NCI-H1048 (cell line): ENCODE results near the gene AIFM2.
A peak's percentile ranks its signal among the peaks of the same experiment; 100 is the strongest.
"Not testable (repeated sequence)": the region's sequence is repeated elsewhere in the genome, so short reads cannot be mapped to it uniquely, and the experiment has no call there.

Experiments used
- DNase-seq: peaks from one replicate; lab custom pipeline; 2025; lab: John Stamatoyannopoulos, UW

AIFM2 gene

DNA sequence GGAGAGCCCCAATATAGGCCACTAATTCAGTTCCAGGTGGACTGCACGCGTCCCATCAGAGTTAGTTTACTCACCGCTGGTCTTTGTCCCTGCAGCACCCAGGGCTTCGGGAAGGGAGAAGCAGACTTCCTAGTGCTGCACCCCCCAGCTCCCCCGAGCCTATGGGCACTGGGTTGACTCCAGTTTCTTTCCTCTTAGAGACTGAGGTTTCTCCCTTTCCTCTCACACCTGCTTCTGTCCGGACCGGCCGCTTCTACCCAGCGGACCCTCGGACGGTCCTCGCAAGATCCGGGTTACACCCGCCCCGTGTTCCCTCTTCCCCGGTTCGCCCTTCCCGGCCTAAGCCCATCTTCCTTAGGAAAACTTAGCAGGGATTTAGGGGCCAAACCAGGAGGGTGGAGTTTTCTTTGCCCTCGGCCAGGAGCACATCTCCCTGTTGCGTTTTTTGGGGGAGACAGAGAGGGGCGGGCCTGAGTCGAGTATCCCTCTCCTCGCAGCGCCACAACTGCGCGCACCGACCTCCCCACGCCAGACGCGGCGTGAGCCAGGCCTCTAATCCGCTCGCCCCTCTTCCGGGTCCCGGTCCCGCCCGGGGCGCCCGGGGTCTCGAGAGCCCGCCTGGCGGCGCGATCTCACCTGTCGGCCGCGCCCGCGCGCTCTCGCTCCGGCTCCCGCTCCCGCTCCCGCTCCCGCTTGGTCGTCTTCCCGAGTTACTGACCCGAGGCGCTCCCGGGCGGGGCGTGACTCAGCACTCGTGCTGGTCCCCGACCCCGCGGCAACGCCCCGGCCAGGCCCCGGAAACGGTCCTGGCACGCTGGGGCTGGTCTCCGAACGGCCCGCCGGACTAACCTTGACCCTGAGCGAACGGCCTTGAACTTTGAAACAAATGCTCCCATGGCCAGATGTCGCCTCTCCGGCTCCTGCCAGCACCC lies at the start of gene AIFM2:
TSS of gene AIFM2 (minus strand) at position 728 of the 932 bp plus-strand sequence. CDS start 8,741 bp downstream, outside the sequence.
- DNase-seq: peak; percentile 22

DNA sequence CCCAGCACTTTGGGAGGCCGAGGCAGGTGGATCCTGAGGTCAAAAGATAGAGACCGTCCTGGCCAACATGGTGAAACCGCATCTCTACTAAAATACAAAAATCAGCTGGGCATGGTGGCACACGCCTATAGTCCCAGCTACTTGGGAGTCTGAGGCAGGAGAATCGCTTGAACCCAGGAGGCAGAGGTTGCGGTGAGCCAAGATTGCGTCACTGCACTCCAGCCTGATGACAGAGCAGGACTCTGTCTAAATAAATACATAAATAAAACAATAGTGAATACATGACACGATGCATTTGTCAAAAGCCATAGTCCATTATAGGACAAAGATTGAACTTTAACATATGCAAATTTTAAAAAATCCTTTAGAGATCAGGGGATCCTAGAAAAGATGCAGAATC lies 46.6 kb upstream of the AIFM2 start:
- DNase-seq: not testable (repeated sequence)

DNA sequence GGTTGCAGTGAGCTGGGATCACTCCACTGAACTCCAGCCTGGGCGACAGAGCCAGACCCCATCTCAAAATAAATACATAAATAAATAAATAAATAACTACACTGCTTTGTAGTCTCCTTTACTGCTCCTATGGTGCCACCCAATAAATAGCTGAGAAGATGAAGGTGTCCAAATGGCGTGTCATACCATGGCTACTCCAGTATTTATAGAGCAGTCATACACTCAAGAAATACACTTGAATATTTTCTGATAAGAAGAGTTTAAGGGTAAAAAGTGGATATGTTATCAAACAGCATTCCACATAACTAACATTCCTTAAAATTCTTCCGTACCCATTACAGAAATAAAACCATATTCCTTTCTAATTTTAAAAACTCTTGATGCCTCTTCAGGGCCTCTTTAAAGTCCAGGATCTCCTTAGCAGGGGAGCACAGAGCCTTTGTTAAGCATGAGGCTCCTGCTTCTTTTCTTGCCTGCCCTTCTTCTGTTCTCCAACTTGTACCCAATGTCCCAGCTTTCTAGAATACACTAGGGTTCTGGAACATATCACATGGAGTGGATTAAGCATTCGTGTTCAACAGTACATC lies 45.6 kb upstream of the AIFM2 start:
- no peak for DNase-seq

DNA sequence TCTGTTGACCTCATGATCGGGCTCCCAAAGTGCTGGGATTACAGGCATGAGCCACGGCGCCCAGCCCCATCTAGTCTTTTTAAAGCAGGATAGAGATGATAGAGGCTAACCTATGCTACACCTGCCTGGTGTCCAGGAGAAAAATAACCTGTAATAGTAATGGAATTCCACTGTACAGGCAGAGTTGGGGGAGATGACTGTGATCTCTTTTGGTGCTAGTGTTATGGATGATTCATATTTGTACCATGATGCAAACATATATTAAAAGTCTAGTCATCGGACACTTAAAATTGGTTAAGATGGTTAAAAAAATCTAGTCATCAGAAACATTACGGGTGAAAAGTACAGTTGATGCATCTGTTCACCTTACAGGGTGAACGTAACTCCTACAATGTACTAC lies 43.8 kb upstream of the AIFM2 start:
- no peak for DNase-seq

DNA sequence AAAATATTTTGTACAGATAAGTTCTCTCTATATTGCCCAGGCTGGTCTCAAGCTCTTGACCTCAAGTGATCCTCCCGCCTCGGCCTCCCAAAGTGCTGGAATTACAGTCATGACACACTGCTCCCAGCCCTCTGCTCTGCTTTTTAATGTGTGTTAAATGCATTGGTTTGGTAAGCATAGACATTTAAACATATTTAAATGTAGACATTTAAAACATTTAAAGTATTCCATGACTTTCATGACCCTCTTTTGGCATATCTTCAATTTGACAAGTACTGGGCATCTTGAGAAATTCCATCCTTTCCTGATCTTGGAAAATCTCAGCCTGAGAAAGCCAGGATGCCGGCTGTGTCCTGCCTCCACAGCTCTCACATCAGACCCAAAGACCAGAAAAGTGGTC lies 42.9 kb upstream of the AIFM2 start:
- DNase-seq: no peak

DNA sequence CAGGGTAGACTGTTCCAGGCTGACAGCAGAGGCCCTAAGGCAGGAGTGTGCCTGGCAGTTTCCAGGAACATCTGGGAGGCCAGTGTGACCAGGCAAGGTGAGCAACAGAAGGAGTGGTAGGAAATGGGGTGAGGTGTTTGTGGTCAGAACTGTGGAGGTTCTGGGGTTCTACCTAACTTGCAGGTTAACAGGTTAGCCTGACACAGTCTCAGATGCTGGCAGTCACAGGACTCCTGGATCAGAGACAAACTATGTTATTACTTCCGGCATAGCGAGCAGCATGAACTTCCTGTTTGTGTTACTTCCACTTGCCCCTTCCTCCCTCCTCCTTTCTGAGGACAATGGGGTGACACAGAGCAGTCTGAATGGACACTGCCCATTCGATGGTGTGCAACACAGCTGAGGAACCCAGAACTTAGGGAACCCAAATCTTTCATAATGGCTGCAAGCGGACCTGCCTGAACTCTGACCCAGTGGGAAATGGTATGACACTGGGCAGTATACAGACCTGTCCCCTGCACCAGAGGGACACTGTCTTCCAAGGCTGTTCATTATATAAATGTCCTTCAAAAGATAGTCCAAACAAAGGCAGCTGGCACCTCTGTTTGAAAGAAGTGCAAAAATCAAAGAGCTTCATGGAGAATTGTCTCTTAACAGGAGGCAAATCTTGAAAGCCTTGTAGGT lies 41.6 kb upstream of the AIFM2 start:
- DNase-seq: no peak

DNA sequence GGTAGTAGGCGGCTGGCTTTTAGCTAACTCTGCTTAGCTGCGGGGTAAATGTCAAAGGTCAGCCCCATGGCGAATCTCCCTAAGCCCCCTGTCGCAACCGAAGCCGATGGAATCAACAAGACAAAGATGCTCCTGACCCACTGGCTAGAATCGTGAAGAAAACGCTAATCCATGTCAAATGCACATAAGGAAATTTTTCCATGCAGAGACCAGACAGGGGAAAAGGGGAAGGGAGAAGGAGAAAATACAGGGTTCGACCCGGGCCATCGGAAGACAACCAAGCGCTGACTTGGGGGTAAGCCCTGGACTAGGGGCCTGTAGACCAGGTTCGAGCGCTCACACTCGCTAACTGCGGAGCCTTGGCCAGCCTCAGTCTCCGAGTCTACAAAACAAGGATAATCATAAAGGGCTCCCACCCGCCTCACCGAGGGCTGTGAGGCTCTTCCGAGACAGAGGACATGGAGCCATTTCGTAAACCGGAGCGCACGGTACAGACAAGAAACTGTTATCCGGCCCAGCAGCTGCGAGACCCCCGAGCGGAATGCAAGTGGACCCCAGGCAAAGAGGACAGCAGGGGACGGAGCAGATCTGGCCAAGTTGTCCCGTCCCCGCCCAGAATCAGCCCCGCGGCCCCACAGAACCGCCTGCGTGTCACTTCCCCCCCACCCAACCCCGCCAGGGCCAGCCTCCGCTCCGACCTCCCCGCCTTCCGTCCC lies 37.2 kb upstream of the AIFM2 start:
- no peak for DNase-seq

DNA sequence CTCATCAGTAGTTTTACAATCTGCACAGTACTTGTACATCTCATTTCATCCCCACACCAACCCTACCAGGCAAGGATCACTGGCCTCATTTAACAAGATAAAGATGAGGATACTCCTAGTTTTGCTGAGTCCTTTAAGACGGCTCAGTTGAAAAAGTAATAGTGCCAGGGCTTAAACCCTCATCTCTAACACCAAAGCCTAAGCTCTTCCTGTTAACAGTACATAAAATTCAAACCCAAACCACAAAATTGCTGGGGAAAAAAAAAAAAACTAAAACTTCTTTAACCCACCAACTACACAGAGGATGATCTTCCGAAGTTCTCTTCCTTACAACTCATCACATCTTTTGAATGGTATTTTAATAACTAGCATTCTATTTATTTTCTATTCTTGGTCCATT lies 36.4 kb upstream of the AIFM2 start:
- no peak for DNase-seq

DNA sequence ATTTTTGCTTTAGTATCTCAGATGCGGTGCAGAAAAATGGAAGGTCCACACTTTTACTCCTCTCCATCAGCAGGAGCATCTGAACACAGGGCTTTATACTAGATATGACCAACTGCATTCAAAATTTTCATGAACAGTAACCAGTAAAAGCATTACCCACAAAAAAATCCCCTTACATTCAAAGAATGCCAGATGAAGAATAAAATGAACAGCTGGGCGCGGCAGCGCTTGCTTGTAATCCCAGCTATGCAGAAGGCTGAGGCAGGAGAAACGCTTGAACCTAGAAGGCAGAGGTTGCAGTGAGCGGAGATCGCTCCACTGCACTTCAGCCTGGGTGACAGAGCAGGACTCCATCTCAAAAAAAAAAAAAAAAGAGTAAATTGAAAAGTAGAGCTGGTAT lies 34.6 kb upstream of the AIFM2 start:
- DNase-seq: no peak

DNA sequence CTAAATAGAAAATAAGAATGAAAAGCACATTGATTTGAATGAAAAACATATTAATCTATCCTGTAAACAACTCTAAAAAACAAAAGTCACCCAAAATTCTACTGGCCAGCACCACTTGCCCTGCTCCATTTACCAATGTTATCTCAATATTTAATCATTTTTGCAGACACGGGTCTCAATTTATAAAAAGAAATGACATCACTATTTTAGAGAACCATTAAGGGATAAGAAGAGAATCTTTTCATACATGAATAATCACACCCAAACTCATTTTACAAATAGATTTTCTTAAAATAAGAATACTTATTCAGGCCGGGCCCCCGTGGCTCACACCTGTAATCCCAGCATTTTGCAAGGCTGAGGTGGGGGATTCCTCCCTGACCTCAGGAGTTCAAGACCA lies 33.8 kb upstream of the AIFM2 start:
- DNase-seq: no peak

DNA sequence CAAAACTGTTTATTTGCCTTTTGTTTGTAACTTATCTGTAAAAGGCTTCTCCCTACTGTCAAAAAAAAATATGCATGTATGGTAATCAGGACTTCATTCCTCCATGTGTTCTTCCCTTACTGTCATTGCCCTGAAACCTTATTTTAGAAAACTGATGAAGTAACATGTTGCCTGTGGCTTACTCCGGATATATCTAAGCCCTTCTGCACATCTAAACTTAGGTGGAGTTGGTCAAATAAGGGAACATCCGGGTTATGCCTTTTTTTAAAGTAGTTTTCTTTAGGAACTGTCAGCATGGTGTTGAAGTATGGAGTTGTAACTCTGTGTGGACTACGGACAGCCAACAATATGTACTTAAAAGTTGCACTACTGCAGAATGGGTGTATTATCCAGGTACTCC lies 31.5 kb upstream of the AIFM2 start:
- DNase-seq: no peak

DNA sequence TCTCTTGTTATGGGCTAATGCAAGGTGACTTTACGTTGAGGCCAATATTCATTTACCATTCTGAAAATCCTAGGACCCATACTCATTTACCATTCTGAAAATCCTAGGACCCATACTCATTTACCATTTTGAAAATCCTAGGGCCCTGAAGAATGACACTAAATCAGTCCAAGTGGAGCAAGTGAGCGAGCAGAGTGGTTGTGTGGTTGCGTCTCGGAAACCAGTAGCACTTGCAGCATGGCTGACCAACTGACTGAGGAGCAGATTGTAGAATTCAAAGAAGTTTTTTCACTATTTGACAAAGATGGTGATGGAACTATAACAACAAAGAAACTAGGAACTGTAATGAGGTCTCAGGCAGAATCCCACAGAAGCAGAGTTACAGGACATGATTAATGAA lies 30.8 kb upstream of the AIFM2 start:
- no peak for DNase-seq

DNA sequence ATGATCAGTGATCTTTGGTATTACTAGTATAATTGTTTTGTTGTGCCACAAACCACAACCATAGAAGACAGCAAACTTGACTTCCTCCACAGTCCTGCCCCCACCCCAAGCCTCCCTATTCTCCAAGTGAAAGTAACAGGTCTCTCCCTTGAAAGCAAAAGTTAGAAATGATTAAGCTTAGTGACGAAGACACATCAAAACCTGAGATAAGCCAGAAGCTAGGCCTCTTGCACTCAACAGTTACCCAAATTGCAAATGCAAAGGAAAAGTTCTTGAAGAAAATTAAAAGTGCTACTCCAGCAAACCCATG lies 30.2 kb upstream of the AIFM2 start:
- no peak for DNase-seq

DNA sequence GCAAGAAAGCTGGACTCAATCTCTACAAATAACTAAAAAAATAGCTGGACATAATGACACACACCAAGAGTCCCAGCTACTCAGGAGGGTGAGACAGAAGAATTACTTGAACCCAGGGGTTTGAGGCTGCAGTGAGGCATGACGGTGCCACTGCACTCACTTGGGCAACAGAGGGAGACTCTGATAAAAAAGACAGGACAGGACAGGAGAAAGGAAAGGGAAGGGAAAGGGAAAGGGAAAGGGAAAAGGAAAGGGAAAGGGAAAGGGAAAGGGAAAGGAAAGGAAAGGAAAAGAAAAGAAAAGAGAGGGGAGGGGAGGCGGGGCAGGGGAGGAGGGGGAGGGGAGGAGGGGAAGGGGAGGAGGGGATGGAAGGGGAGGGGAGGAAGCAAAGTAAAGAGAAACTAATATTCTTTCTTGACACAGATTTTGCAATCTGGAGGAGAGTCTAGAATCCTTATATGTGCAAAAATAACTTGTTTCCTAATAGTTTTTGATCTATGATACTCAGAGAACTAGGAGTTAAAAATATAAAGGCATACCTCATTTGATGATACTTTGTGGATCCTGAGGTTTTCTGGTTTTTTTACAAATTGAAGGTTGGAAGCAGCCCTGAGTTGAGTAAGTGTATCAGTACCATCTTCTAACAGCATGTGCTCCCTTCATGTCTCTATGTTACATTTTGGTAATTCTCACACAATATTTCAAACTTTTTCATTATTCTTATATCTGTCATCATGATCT lies 29.7 kb upstream of the AIFM2 start:
- DNase-seq: no peak

DNA sequence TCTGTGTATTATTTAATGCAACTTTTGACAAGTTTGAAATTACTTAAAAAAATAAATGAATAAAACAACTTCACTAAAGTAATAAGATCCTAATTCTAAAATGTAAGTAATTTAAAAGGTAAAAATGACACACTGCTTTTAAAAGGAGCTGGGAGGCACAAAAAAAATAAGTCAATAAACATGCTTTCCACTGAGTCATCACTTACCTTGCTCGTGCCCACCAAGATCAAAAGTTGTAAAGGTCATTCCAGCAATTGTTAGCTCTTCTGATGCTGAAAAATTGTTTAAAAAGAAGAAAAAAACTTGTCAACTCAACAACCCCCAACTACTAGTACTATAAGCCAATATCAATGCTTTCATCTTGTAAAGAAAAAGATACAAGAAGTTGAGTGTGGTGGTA lies 28.2 kb upstream of the AIFM2 start:
- DNase-seq: no peak

DNA sequence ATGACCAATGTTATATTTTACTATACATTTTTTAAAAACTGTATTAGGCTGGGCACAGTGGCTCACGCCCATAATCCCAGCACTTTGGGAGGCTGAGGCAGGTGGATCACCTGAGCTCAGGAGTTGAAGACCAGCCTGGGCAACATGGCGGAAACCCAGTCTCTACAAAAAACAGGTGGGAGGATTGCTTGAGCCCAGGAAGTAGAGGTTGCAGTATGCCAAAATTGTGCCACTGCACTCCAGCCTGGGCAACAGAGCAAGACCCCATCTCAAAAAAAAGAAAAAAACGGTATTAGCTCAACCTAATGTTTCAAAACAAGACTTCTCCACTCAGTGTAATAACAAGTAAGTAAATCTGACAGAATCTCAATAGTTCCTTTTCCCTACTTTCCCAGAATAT lies 26.7 kb upstream of the AIFM2 start:
- not testable (repeated sequence) for DNase-seq

DNA sequence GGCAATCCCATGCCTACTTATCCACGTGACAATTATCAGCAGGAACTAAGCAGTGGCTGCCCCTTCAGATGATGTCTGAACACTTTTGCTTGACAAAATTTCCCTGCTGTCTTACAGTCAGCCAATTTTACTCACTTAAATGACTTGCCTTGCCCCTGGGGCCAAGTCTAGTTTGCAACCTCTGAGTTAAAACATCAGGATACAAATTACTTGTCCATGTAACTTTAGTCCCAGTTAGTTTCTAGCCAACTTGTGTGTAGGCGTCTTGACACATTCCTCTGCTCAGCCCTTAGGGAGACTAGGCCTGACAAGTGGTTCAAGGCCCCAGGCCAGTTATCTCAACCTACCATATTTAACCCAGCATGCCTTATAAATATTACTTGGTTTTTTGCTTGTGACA lies 25.5 kb upstream of the AIFM2 start:
- DNase-seq: no peak

DNA sequence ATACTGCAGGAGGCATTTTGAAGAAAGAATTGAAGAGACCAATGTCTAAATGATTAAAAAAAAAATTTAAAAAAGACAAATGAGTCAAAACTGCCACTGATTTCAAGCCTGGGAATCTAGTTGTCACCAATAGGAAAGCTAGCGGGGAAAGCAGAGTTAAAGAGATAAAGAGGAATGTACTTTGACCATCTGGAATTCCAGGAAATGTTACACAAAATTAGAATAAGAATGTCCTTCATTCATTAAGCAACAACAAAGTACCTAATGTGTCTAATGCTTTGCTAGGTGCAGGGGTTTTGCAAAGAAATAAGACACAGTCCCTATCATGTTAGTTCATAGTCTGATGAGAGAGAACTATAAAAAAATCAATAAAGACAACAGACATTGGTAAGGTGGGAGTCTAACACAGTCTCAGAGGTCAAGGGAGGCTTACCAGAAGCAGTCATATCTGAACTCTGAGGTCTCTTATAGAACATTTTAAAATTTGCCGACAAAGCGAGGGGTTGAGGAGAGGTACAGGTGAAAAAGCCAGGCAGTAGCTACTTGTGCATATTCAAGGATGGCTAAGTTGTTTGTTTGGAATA lies 22.7 kb upstream of the AIFM2 start:
- DNase-seq: no peak

DNA sequence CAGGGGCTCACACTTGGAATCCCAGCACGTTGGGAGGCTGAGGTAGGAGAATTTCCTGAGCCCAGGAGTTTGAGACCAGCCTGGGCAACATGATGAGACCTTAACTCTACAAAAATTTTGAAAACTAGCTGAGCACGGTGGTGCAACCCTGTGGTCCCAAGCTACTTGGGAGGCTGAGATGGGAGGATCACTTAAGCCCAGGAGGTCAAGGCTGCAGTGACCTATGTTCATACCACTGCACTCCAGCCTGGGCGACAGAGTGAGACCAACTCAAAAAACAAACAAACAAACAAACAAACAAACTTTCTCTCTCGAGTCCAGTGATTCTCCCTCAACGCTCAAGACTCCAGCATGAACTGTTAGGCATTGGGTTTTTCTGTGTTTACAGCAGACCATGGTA lies 15.9 kb upstream of the AIFM2 start:
- no peak for DNase-seq

DNA sequence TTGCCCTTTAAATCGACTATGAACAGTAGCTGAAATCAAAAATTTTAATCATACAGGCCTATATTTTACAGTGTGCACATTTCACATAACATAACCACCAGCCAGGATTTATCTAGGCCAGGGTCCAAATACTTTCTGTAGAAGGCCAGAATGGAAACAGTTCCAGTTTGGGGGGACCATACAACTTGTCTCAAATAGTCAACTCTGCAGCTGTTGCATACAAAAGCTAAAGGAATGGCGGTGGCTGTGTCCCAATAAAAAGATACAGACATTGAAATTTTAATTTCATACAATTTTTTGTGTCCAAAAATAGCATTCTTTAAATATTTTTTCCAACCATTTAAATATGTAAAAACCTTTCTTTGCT lies 14.6 kb upstream of the AIFM2 start:
- no peak for DNase-seq

DNA sequence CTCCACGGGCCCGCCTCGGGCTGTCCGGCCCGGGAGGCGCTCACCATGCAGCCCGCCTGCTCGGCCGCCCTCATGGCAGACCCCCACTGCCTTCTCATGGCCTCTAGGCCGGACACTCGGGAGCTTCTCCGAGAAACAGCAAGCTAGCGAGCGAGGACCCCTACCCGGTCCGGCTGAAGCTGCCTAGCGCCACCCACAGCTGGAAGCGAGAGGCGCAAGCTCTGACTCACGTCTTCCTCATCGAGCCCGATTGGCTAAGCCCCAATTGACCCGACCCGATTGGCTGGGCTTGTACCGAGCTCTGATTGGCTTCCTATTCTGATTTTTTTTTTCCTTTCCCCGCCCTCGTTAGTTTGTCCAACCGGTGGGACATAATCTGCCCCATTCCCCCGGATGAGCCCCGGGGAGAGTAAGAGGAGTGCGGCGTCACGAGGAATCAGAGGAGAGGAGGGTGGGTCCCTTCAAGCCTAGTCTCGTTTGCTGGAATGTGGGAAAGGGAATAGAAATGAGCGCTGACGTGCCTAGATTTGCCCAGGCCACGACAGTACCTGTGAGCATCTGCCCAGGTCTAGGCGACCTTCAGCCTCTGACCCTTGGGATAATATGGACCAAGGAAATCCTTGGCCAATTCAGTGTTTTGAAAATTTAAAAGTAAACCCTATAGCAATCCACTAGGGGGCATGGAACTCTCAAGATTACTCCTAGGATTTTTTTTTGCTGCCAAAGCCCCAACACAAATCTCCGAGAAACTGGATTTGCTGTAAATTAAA lies 14.0 kb upstream of the AIFM2 start, which contains the start of gene TYSND1:
TSS of gene TYSND1 (minus strand) at position 212 of the 770 bp plus-strand sequence. CDS start at position 98, 114 bp downstream.
- DNase-seq: peak; percentile 99
